DMS 273 (cell line): ENCODE data around the gene BBX.
"Not testable (repeated sequence)": the region's sequence is repeated elsewhere in the genome, so short reads cannot be mapped to it uniquely, and the experiment has no call there.

ENCODE experiments used
- DNase-seq: peaks from one replicate; lab custom pipeline; 2025; ENCODE audit not compliant: unreplicated experiment; lab: John Stamatoyannopoulos, UW

The BBX gene

GRCh38 chr3:107540857-107541256 lies 18.1 kb downstream of the BBX start:
- no peak for DNase-seq

DNA sequence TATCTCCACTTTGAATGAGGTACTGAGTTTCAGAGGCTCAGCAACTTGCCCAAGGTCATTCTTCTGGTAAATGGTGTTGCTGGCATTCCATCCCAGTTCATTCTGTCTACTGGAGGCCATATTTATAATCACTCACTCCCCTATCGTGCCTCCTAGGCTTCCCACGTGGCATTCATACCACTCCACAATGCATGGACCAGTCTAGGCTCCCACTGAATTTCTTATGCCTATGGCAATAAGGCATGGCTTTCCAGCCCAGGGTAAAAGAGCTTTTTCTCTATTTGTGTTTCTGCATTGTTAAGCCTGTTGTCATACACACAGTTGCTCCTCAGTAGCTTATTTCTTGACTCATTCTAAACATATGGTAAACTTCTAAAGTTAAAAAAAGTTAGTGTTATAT lies 19.9 kb downstream of the BBX start:
- DNase-seq = no peak

DNA sequence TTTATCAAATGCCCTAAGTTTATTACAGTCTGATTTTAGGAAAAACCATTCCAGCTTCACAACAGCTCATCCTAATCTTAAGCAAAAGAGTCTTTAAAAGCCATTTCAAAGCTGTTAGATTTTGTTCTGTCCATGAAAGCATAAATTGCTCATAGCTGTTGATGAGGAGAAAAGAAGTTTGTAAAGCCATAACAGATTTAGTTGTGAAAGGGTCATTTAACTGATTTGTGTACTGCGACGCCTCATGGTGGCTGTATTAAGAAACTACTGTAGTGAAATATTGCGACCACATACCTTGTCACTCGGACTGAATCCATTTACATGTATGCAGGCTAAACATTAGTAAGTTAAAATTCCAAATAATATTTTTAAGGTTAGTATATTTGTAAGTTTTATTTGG lies 20.9 kb downstream of the BBX start:
- DNase-seq = peak; percentile 25

GRCh38 chr3:107545680-107546120 lies 22.9 kb downstream of the BBX start:
- no peak for DNase-seq

- DNase-seq = no peak
These were observed 25.8 kb downstream of the BBX start for GRCh38 chr3:107548601-107549000.

GRCh38 chr3:107555359-107555758 lies 32.6 kb downstream of the BBX start:
- DNase-seq = no peak

GRCh38 chr3:107557743-107558142 lies 35.0 kb downstream of the BBX start:
- DNase-seq = no peak

DNA sequence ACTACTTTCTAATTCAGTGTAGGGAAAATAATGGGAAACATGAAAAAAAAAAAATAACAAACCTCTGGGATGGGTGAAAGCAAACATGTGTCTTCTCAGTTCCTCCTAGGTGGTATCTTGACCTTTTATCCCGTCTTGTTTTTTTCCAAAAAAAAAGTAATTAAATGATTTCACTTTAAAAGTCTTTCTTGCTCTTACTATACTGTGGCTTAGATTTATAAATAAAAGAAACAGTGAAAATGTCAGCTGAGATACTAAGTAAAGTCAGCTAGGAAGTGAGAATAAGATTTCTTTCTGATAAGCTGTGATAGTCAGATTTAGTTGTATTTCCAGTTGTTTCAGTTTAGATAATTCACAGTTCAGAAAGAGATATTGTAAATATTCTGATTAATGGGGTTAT lies 37.4 kb downstream of the BBX start:
- DNase-seq = no peak

GRCh38 chr3:107561980-107562379 lies 39.2 kb downstream of the BBX start:
- DNase-seq = no peak

- no peak for DNase-seq
These were observed 40.3 kb downstream of the BBX start for GRCh38 chr3:107562969-107563529.

DNA sequence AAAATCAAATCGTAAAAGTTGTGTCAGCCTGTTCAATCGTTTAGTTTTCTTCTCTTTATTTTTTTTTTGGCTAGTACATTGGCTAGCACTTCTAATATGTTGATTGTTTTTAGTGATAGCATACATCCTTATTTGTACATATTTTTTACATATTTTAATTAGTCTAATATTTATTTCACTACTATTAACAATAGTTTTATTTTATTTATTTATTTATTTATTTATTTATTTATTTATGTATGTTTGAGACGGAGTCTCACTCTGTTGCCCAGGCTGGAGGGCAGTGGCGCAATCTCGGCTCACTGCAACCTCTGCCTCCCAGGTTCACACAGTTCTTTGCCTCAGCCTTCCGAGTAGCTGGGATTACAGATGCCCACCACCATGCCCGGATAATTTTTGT lies 42.5 kb downstream of the BBX start:
- DNase-seq = not testable (repeated sequence)

DNA sequence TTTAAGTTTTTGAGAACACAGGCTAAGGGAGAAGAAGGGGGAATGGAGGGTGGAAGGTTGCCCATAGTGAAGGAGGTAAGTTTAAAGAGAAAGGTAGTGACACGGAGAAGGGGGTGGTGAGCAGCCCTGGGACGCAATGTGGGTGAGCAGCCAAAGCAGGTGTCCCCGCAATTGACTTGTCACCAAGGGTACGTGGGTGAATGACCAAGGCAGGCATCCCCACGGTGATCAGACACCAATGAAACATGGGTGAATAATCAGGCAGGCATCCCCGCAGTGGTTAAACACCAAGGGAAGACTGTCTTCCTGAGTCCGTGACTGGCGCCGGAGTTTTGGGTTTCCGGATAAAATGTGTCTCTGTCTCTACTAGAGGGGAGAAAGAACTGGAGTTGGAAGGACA lies 48.3 kb downstream of the BBX start:
- not testable (repeated sequence) for DNase-seq

- DNase-seq = not testable (repeated sequence)
These were observed 48.7 kb downstream of the BBX start for GRCh38 chr3:107571492-107571891.

DNA sequence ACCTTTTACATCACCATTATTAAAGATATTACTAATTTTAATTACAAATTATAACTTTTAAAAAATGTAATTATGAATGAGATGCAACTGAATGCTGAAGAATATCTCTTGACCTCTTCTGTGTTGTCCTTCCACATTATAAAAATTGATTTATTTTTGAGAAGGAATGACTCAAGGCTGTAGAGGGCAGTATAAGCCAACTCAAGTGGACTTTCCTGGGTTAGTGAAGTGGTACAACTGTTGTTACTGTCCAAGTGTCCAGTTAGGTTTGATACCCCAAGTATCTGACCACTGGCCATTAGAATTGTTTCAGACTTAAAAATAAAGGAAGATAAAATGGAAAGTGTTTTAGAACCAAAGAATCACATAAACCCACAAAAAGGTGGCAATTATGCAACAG lies 51.9 kb downstream of the BBX start:
- peak; percentile 59 for DNase-seq

- DNase-seq = no peak
These were observed 55.3 kb downstream of the BBX start for GRCh38 chr3:107578091-107578490.

DNA sequence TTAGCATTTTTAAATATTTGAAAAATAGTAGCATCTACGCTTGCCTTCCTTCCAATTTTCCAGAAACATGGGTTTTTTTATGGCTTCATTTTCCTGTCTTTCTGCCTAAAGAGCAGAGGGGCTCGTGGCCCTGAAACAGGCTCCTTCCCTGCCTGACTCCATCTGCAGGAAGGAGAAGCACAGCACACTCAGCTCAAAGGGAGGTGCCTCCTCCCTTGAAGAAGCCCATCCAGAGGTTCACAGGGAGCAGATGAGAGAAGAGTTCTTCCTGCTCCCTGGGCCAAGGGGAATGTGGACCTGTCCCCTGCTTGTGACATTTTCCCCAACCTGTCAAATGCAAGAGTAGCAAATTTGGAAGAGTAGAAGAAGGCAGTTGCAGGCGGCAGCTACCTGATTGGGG lies 55.8 kb downstream of the BBX start:
- DNase-seq = peak; percentile 14

DNA sequence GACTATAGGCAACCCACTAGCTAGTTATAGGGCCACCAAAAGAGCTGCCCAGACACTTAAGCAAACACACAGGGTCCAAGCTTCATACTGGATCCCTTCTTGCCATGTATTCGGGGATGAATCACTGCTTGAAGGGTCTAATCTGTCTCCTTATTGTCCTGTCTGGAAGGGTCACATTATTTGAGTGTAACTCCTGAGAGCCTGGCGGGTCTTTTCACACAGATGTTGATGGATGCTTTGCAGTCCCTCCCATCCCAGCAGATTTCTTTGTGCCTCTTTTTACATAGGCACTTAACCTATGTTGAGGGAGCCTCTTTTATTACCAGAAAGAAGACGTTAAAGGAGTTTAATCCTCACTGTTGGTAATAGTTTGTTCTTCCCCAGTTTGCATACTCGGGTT lies 56.6 kb downstream of the BBX start:
- DNase-seq = no peak

DNA sequence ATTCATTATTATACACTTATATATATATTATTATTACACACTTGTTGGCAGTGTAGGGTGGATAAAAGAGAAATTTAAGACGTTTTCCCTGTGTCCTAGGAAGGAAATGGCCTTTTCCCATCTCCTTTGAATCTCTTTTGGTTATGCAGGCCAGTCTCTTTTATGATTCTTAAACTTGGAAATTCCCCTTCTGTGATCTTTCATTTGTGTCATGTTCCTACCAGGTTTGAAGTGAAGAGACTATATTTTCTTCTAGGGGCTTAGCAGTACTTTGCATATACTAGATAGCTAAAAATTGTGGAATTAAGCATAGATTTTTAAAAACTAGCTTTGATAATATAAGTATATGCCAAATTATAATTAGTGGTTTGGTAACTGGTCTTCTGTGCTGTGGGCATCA lies 58.5 kb downstream of the BBX start:
- DNase-seq = no peak

GRCh38 chr3:107588217-107588616 lies 65.5 kb downstream of the BBX start:
- peak; percentile 10 for DNase-seq

- no peak for DNase-seq
These were observed 66.7 kb downstream of the BBX start for GRCh38 chr3:107589454-107589853.

- DNase-seq = no peak
These were observed 68.0 kb downstream of the BBX start for GRCh38 chr3:107590786-107591185.

DNA sequence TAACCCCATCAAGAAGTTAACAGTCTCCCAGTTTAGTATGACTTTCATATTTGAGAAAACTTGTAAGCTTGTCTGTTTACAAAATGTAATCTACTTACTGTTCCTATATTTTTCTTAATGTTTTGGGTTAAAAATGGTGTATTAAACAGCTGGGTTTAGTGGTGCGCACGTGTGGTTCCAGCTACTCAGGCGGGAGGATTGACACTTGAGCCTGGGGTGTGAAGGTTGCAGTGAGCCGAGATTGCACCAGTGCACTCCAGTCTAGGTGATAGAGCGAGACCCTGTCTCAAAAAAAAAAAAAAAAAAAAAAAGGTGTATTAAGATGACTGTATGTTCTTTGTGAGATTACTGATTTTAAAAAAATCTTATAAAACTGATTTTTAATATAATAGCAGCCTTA lies 69.3 kb downstream of the BBX start:
- no peak for DNase-seq

DNA sequence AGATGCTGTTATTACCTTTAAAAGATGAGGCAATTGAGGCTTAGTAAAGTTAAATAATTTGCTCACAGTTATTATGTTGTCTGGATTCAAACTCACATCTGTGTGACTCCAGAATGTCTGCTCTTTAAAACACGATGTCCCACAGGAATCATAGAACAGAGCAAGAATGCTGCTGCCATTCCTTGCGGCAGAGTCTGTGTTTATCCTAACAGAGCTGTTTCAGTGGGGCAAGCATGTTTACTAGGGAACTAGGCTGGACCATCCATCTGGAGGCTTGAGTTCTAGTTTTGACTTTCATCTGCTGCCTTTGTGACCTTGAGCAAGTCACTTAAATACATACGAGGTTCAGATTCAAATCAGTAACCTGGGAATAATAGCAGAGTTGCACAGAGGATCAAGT lies 72.1 kb downstream of the BBX start:
- no peak for DNase-seq

GRCh38 chr3:107596639-107597038 lies 73.9 kb downstream of the BBX start:
- DNase-seq = no peak
